HepG2 (cell line): Measurements from ENCODE around the gene LSM14B. TPM values are rescaled to one million over a fixed set of nuclear protein-coding genes. Genes with fewer than 3 reads are reported as not detected.

Source experiments
- CEBPB ChIP-seq: IDR thresholded peaks from 2 replicates; pipeline ENCODE4 v1.6.1; 2011; ENCODE audit warnings: low read depth, low read length, improper control_type of control experiment, borderline replicate concordance
- FOSL2 ChIP-seq: sonication (generic); formaldehyde crosslinking; IDR thresholded peaks from 2 replicates; pipeline ENCODE4 v1.4.0; 2020; ENCODE audit warnings: missing genetic modification reagents
- GATAD2A ChIP-seq: IDR thresholded peaks from 2 replicates; pipeline ENCODE4 v1.6.1; 2016
- GPN1 ChIP-seq: sonication (generic); formaldehyde crosslinking; IDR thresholded peaks from 2 replicates; pipeline ENCODE4 v1.5.1; 2020; ENCODE audit warnings: missing genetic modification reagents, borderline replicate concordance
- KLF12 ChIP-seq: sonication (generic); formaldehyde crosslinking; IDR thresholded peaks from 2 replicates; pipeline ENCODE4 v1.4.0; 2020; ENCODE audit warnings: missing genetic modification reagents, borderline replicate concordance
- MED1 ChIP-seq: sonication (generic); formaldehyde crosslinking; IDR thresholded peaks from 2 replicates; pipeline ENCODE4 v1.4.0; 2020; ENCODE audit warnings: missing genetic modification reagents
- NFKBIZ ChIP-seq: IDR thresholded peaks from 2 replicates; pipeline ENCODE4 v1.6.1; 2018; ENCODE audit warnings: missing genetic modification reagents, missing compliant biosample characterization
- NONO ChIP-seq, 2 experiments: fragments of 450-650 bp in 1 of 2; sonication (generic) in 1 of 2; formaldehyde crosslinking in 1 of 2; IDR thresholded peaks in 1 of 2; conservative IDR thresholded peaks in 1 of 2; 2 replicates each; pipeline versions ENCODE4 v1.6.1 to v1.8.0; 2017 to 2022; ENCODE audit warnings: mild to moderate bottlenecking in 1 of 2, missing genetic modification reagents in 1 of 2, moderate library complexity in 1 of 2
- PHF21A ChIP-seq: sonication (generic); formaldehyde crosslinking; IDR thresholded peaks from 2 replicates; pipeline ENCODE4 v1.5.0; 2020; ENCODE audit warnings: mild to moderate bottlenecking, missing genetic modification reagents
- SMAD9 ChIP-seq: sonication (generic); formaldehyde crosslinking; IDR thresholded peaks from 2 replicates; pipeline ENCODE4 v1.5.1; 2020; ENCODE audit warnings: mild to moderate bottlenecking, missing genetic modification reagents
- SOX6 ChIP-seq, 2 experiments: fragments of 450-650 bp in 1 of 2; sonication (generic) in 1 of 2; formaldehyde crosslinking in 1 of 2; IDR thresholded peaks; 2 replicates each; pipeline versions ENCODE4 v1.4.0 to v1.6.1; 2017 to 2020; ENCODE audit warnings: antibody characterized with exemption in 1 of 2, mild to moderate bottlenecking in 1 of 2, missing genetic modification reagents in 1 of 2
- SRF ChIP-seq: IDR thresholded peaks from 2 replicates; pipeline ENCODE4 v1.6.1; 2011; ENCODE audit warnings: mild to moderate bottlenecking, low read depth, low read length, moderate library complexity
- STAT6 ChIP-seq: sonication (generic); formaldehyde crosslinking; IDR thresholded peaks from 2 replicates; pipeline ENCODE4 v1.4.0; 2020; ENCODE audit warnings: missing genetic modification reagents, mild to moderate bottlenecking, borderline replicate concordance
- ZBTB33 ChIP-seq: sonication (generic); formaldehyde crosslinking; IDR thresholded peaks from 2 replicates; pipeline ENCODE4 v1.4.0; 2020; ENCODE audit warnings: missing genetic modification reagents
- ZNF136 ChIP-seq: sonication (generic); formaldehyde crosslinking; IDR thresholded peaks from 2 replicates; pipeline ENCODE4 v1.8.1; 2022; ENCODE audit warnings: low read depth, mild to moderate bottlenecking, moderate library complexity, missing genetic modification reagents
- ZNF230 ChIP-seq: sonication (generic); formaldehyde crosslinking; IDR thresholded peaks from 2 replicates; pipeline ENCODE4 v1.4.0; 2020; ENCODE audit warnings: mild to moderate bottlenecking, missing genetic modification reagents
- polyA plus RNA-seq, 8 experiments: library from polyadenylated mRNA; depleted of rRNA in 3 of 8; stranded (reverse) in 7 of 8; unstranded in 1 of 8; fragments of >200 nt; fragmentation: Illumina TruSeq in 4 of 8; extraction: Trizol in 4 of 8; gene quantifications; 2 replicates each; pipeline versions ENCODE4 v1.2.1 to v1.2.3, GENCODE V29; 2011 to 2016; ENCODE audit warnings: low read depth in 4 of 8, missing spikeins in 1 of 8, mixed read lengths in 1 of 8; ENCODE audit not compliant: insufficient read depth in 1 of 8
- total RNA-seq, 5 experiments: library from RNA; depleted of rRNA; stranded (reverse); fragments of >200 nt; fragmentation: Illumina TruSeq; extraction: Trizol; gene quantifications; 2 replicates each; pipeline ENCODE4 v1.2.3, GENCODE V29; 2016; ENCODE audit warnings: low read depth in 1 of 5
- TF ChIP-seq, protein P1 (sequence below): sonication (generic); formaldehyde crosslinking; IDR thresholded peaks from 2 replicates; pipeline ENCODE4 v1.5.0; 2020; ENCODE audit warnings: missing genetic modification reagents
- TF ChIP-seq, protein P2 (sequence below): fragments of 450-650 bp; IDR thresholded peaks from 2 replicates; pipeline ENCODE4 v1.6.1; 2017
- TF ChIP-seq, protein P3 (sequence below): sonication (generic); formaldehyde crosslinking; IDR thresholded peaks from 2 replicates; pipeline ENCODE4 v1.4.0; 2020; ENCODE audit warnings: missing genetic modification reagents

The LSM14B gene
- total and polyA plus RNA-seq, 2 of the 13 experiments (the other 11 are each of a cell fraction or from before 2014, with no cell fraction given) = 43.3 to 79.2 TPM

DNA sequence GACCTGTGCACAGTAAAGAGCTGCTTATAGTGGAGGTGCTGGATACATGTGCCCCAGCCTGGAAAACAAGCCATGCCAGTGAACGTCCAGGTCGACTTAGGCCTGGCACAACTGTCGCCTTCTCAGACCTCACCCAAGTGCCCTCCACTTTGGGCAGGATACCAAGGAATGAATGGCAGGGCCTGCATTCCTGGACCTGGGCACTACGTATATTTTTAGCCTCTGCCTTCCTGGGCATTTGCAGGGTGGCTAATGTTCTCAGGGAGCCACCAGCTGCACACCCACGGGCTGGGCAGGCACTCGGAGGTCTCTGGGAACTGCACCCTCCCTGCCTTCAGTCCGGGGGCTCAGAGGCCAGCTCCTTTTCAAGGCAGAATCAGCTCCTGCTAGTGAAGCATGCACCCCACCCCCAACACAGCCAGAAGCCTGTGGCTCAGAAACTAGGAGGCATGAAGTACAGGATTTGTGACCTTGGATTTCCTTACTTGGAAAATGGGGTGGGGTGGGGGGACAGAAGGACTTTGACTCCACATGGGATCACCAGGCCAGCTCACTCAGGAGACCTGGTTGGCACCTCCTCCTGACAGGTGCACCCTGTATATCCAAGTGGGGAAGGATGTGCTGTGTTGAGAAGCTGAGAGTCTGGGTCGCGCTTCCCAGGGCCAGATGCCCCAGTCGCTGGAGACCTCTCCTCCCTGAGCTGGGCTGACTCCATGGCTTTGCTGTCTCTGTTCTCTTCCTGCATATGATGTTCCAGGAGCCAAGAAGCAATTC lies 2.5 kb upstream of the LSM14B start (continued):
- TF ChIP-seq STAT6 = peak; percentile 63; the same call in 1 of the 2 replicates
- no peak for TF ChIP-seq SOX6 (IDR thresholded peaks at IDR 0.05)
- peak; percentile 56; the same call in 1 of the 2 replicates for TF ChIP-seq SOX6 (CRISPR knock-in tag; IDR thresholded peaks at IDR 0.05)
- peak; percentile 67 for TF ChIP-seq MED1 (CRISPR knock-in tag)
- no peak for TF ChIP-seq ZBTB33
- TF ChIP-seq, protein P1, sequence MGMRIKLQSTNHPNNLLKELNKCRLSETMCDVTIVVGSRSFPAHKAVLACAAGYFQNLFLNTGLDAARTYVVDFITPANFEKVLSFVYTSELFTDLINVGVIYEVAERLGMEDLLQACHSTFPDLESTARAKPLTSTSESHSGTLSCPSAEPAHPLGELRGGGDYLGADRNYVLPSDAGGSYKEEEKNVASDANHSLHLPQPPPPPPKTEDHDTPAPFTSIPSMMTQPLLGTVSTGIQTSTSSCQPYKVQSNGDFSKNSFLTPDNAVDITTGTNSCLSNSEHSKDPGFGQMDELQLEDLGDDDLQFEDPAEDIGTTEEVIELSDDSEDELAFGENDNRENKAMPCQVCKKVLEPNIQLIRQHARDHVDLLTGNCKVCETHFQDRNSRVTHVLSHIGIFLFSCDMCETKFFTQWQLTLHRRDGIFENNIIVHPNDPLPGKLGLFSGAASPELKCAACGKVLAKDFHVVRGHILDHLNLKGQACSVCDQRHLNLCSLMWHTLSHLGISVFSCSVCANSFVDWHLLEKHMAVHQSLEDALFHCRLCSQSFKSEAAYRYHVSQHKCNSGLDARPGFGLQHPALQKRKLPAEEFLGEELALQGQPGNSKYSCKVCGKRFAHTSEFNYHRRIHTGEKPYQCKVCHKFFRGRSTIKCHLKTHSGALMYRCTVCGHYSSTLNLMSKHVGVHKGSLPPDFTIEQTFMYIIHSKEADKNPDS = no peak
- peak; percentile 75; the same call in 1 of the 2 replicates for TF ChIP-seq SMAD9 (CRISPR knock-in tag)
- TF ChIP-seq, protein P2, sequence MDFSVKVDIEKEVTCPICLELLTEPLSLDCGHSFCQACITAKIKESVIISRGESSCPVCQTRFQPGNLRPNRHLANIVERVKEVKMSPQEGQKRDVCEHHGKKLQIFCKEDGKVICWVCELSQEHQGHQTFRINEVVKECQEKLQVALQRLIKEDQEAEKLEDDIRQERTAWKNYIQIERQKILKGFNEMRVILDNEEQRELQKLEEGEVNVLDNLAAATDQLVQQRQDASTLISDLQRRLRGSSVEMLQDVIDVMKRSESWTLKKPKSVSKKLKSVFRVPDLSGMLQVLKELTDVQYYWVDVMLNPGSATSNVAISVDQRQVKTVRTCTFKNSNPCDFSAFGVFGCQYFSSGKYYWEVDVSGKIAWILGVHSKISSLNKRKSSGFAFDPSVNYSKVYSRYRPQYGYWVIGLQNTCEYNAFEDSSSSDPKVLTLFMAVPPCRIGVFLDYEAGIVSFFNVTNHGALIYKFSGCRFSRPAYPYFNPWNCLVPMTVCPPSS = no peak
- TF ChIP-seq PHF21A = peak; percentile 89; the same call in 1 of the 2 replicates
- TF ChIP-seq ZNF136 (CRISPR knock-in tag) = 0 out of 2 replicates have a peak, but pooled peaks have one; percentile 36
- peak; percentile 97 for TF ChIP-seq SRF
- TF ChIP-seq GPN1 (CRISPR knock-in tag) = no peak
- TF ChIP-seq ZNF230 (CRISPR knock-in tag) = 0 out of 2 replicates have a peak, but pooled peaks have one; percentile 55
- TF ChIP-seq GATAD2A (CRISPR knock-in tag) = peak; percentile 80
- TF ChIP-seq NONO (IDR thresholded peaks at IDR 0.05) = no peak
- peak; percentile 49; the same call in 1 of the 2 replicates for TF ChIP-seq NONO (CRISPR knock-in tag; conservative IDR thresholded peaks at IDR 0.05)
- no peak for TF ChIP-seq NFKBIZ (CRISPR knock-in tag)
- TF ChIP-seq, protein P3, sequence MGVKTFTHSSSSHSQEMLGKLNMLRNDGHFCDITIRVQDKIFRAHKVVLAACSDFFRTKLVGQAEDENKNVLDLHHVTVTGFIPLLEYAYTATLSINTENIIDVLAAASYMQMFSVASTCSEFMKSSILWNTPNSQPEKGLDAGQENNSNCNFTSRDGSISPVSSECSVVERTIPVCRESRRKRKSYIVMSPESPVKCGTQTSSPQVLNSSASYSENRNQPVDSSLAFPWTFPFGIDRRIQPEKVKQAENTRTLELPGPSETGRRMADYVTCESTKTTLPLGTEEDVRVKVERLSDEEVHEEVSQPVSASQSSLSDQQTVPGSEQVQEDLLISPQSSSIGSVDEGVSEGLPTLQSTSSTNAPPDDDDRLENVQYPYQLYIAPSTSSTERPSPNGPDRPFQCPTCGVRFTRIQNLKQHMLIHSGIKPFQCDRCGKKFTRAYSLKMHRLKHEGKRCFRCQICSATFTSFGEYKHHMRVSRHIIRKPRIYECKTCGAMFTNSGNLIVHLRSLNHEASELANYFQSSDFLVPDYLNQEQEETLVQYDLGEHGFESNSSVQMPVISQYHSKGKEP (CRISPR knock-in tag) = no peak
- no peak for TF ChIP-seq CEBPB
- TF ChIP-seq KLF12 (CRISPR knock-in tag) = no peak
- TF ChIP-seq FOSL2 (CRISPR knock-in tag) = no peak; the same call in 1 of the 2 replicates
